GM12878 (cell line): ENCODE measurements around the gene PPIE. TPM values are rescaled to one million over a fixed set of nuclear protein-coding genes. Genes with fewer than 3 reads are reported as not detected.

ENCODE experiments used
- ATAC-seq: fragments of 200-7000 bp; cut with Tn5 transposase; 3 replicates; pipeline ENCODE4 v1.9.1; 2020; ENCODE audit warnings: mild to moderate bottlenecking, moderate library complexity
- BruUV-seq: library from RNA; stranded (reverse); fragments of 400-500 nt; replicated peaks from 2 replicates; lab custom pipeline; 2021; lab: Mats Ljungman, UMichigan
- CTCF ChIA-PET: fragments of 300-600 bp; sonication (Branson Sonifier 250); formaldehyde crosslinking; extraction: SDS; loops from one replicate; lab custom pipeline; 2021; ENCODE audit warnings: inconsistent platforms; lab: Yijun Ruan, JAX
- POLR2A ChIA-PET: fragments of 350-600 bp; formaldehyde crosslinking; extraction: SDS; loops from one replicate; lab custom pipeline; 2021; ENCODE audit warnings: inconsistent platforms; lab: Charles Lee
- RAD21 ChIA-PET: fragments of 300-600 bp; sonication (Branson Sonifier 250); formaldehyde crosslinking; loops from one replicate; lab custom pipeline; 2023; ENCODE audit warnings: antibody characterized with exemption; ENCODE audit not compliant: unreplicated experiment; lab: Charles Lee
- SMC1A ChIA-PET: fragments of 300-600 bp; sonication (Branson Sonifier 250); formaldehyde crosslinking; loops from one replicate; lab custom pipeline; 2023; ENCODE audit not compliant: unreplicated experiment, uncharacterized antibody; lab: Charles Lee
- DNase-seq: peaks from one replicate; pipeline ENCODE4 v3.0.0-alpha.2; 2011; ENCODE audit warnings: low read depth, low spot score
- FAIRE-seq: peaks from 3 replicates; lab custom pipeline; 2011; peaks lifted over from hg19 to GRCh38; lab: Jason Lieb, UNC
- H2AFZ ChIP-seq: 2 replicates; pipeline ENCODE4 v1.6.0; 2011; ENCODE audit warnings: low read depth, low read length, control low read depth; ENCODE audit not compliant: control insufficient read depth
- H3K27ac ChIP-seq: 2 replicates; pipeline ENCODE4 v1.5.1; 2011; ENCODE audit warnings: control low read depth; ENCODE audit not compliant: control insufficient read depth, insufficient read depth
- H3K27me3 ChIP-seq, 2 experiments: replicated peaks in 1 of 2; 2 replicates each; pipeline versions ENCODE4 v1.6.0 to v1.6.1; 2011; ENCODE audit warnings: low read length in 1 of 2; ENCODE audit not compliant: control insufficient read depth in 2 of 2, insufficient read depth in 2 of 2
- H3K36me3 ChIP-seq, 2 experiments: 2 replicates each; pipeline ENCODE4 v1.5.1; 2011; ENCODE audit warnings: low read length in 1 of 2; ENCODE audit not compliant: control insufficient read depth in 2 of 2, insufficient read depth in 2 of 2
- H3K4me1 ChIP-seq: 2 replicates; pipeline ENCODE4 v1.6.1; 2011; ENCODE audit warnings: mild to moderate bottlenecking, low read length, moderate library complexity, mixed read lengths; ENCODE audit not compliant: control insufficient read depth, insufficient read depth
- H3K4me2 ChIP-seq: 2 replicates; pipeline ENCODE4 v1.6.0; 2011; ENCODE audit warnings: control low read depth; ENCODE audit not compliant: control insufficient read depth, insufficient read depth
- H3K4me3 ChIP-seq: fragments of 200-600 bp; sonication (generic); 2 replicates; pipeline ENCODE4 v1.5.1; 2016
- H3K79me2 ChIP-seq: 2 replicates; pipeline ENCODE4 v1.6.0; 2011; ENCODE audit warnings: low read length; ENCODE audit not compliant: control insufficient read depth, insufficient read depth
- H3K9ac ChIP-seq: 2 replicates; pipeline ENCODE4 v1.8.0; 2011; ENCODE audit warnings: low read length, control low read depth, mixed read lengths; ENCODE audit not compliant: control insufficient read depth, insufficient read depth
- H3K9me3 ChIP-seq: replicated peaks from 3 replicates; pipeline ENCODE4 v1.5.1; 2011; ENCODE audit warnings: mild to moderate bottlenecking, low read length; ENCODE audit not compliant: control insufficient read depth, insufficient read depth
- H4K20me1 ChIP-seq: 2 replicates; pipeline ENCODE4 v1.6.0; 2011; ENCODE audit not compliant: control insufficient read depth, insufficient read depth
- ATF7 ChIP-seq: fragments of 450-650 bp; IDR thresholded peaks from 2 replicates; pipeline ENCODE4 v1.6.1; 2016; ENCODE audit warnings: low read depth, mild to moderate bottlenecking
- DPF2 ChIP-seq: fragments of 450-650 bp; IDR thresholded peaks from 2 replicates; pipeline ENCODE4 v1.6.1; 2017; ENCODE audit warnings: mild to moderate bottlenecking
- EZH2 ChIP-seq: IDR thresholded peaks from 2 replicates; pipeline ENCODE4 v1.6.1; 2012; ENCODE audit warnings: low read depth, mild to moderate bottlenecking, control low read depth, inconsistent platforms, low read length, borderline replicate concordance; ENCODE audit not compliant: control insufficient read depth
- HDGF ChIP-seq: fragments of 450-650 bp; IDR thresholded peaks from 2 replicates; pipeline ENCODE4 v1.6.1; 2016; ENCODE audit warnings: antibody characterized with exemption
- NFXL1 ChIP-seq: fragments of 450-650 bp; IDR thresholded peaks from 2 replicates; pipeline ENCODE4 v1.6.1; 2017; ENCODE audit warnings: antibody characterized with exemption, mild to moderate bottlenecking, borderline replicate concordance
- NR2C2 ChIP-seq: IDR thresholded peaks from 2 replicates; pipeline ENCODE4 v1.6.1; 2011; ENCODE audit warnings: borderline replicate concordance, low read depth; ENCODE audit not compliant: control insufficient read depth, insufficient read length
- RAD51 ChIP-seq: fragments of 450-650 bp; IDR thresholded peaks from 2 replicates; pipeline ENCODE4 v1.6.1; 2016; ENCODE audit warnings: moderate library complexity, mild to moderate bottlenecking, inconsistent platforms
- RB1 ChIP-seq: fragments of 450-650 bp; formaldehyde crosslinking; IDR thresholded peaks from 2 replicates; pipeline ENCODE4 v1.6.1; 2017; ENCODE audit warnings: mild to moderate bottlenecking, borderline replicate concordance
- SREBF2 ChIP-seq: IDR thresholded peaks from 2 replicates; pipeline ENCODE4 v1.6.1; 2012; ENCODE audit warnings: mild to moderate bottlenecking, low read length
- STAT1 ChIP-seq: fragments of 450-650 bp; conservative IDR thresholded peaks from 2 replicates; pipeline ENCODE4 v1.6.1; 2014; ENCODE audit warnings: antibody characterized with exemption, mild to moderate bottlenecking
- WRNIP1 ChIP-seq: IDR thresholded peaks from 2 replicates; pipeline ENCODE4 v1.6.1; 2011; ENCODE audit warnings: low read depth, low read length, improper control_type of control experiment, borderline replicate concordance
- YY1 ChIP-seq: IDR thresholded peaks from 2 replicates; pipeline ENCODE4 v1.6.1; 2011; ENCODE audit warnings: low read depth, mild to moderate bottlenecking, low read length
- ZNF217 ChIP-seq: fragments of 450-650 bp; IDR thresholded peaks from 2 replicates; pipeline ENCODE4 v1.6.1; 2017; ENCODE audit warnings: antibody characterized with exemption, mild to moderate bottlenecking
- WGBS: methylation state at CpG from one replicate; pipeline ENCODE4 v1.1.6; 2016; ENCODE audit warnings: low lambda C conversion rate; ENCODE audit not compliant: insufficient replicate concordance, insufficient coverage; ENCODE audit errors: missing lambda C conversion rate; 5-methylcytosine and 5-hydroxymethylcytosine counted together
- in situ Hi-C: fragments of 300-500 bp; cut with MboI; formaldehyde crosslinking; loops from 9 replicates; pipeline ENCODE4 v1.14.3; 2018; ENCODE audit warnings: mixed read lengths
- intact Hi-C: fragments of 100-400 bp; cut with micrococcal nuclease; formaldehyde crosslinking; loops from one replicate; pipeline ENCODE4 v1.14.2; 2022; ENCODE audit not compliant: unreplicated experiment
- polyA plus RNA-seq, 11 experiments: library from polyadenylated mRNA; depleted of rRNA in 4 of 11; unstranded in 6 of 11; stranded (reverse) in 5 of 11; fragments of >200 nt; fragmentation: Nextera tagmentation in 4 of 11; fragmentation: Illumina TruSeq in 1 of 11; extraction: Ambion mirVana in 4 of 11; extraction: Trizol in 1 of 11; gene quantifications; 1 replicate in 1 of 11; 2 replicates in 10 of 11; pipeline versions ENCODE4 v1.2.1 to v1.2.3, GENCODE V29; 2011 to 2016; ENCODE audit warnings: inconsistent platforms in 2 of 11, missing spikeins in 2 of 11, low read depth in 1 of 11
- total RNA-seq, 4 experiments: library from RNA; depleted of rRNA in 3 of 4; stranded (reverse); fragments of >200 nt in 3 of 4; fragmentation: Illumina TruSeq in 1 of 4; extraction: Trizol in 1 of 4; gene quantifications; 2 replicates each; pipeline versions ENCODE4 v1.2.1 to v1.2.3, GENCODE V29; 2013 to 2021
- TF ChIP-seq, protein P1 (sequence below): fragments of 150-350 bp; IDR thresholded peaks from 2 replicates; pipeline ENCODE4 v1.6.1; 2016; ENCODE audit warnings: low read depth, low read length

PPIE gene
- total and polyA plus RNA-seq, 10 of the 15 experiments (the other 5 are each of a cell fraction or from before 2014, with no cell fraction given), result 36.6 to 163 (median 70.1) TPM

DNA sequence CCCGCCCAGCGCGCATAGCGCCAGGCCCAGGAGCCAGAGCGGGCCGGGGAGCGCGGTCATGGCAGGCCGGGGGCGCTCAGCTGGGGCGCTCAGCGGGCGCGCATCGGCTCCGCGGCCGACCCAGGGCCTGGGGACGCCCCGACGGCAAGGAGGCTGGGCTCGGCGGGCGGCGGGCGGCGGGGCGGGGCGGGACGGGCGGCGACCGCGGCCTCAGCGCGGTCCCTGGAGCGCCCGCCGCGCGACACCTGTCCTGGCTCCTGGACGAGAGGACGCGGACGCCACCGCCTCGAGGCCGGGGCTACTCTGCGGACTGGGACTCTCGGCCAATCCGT lies 49.7 kb downstream of the PPIE start:
- ChIA-PET SMC1A (no interaction called here), RAD21 (interaction anchor here (2.1 kb wide), 1 partner anchor 10 kb away, joined by 9 read pairs; no protein-coding TSS in a partner anchor), CTCF (interaction anchor here (1.1 kb wide), 1 partner anchor 114 kb away, joined by 3 read pairs; no protein-coding TSS in a partner anchor), POLR2A (no interaction called here)
- Histone ChIP-seq H3K36me3 (no peaks in the 10 kb centered on the region), H3K27ac (no peak overlapping the region), H3K9ac (no peak overlapping the region), H3K27me3 (0 out of 4 replicates have a peak, but pooled peaks cover 0 to 3% of the 10 kb centered on the region in 2 experiments), H3K9me3 (no peaks in the 10 kb centered on the region), H3K4me1 (peaks cover 11% of the 10 kb centered on the region), H3K4me3 (peak overlapping the region; percentile 68; the same call in 1 of the 2 replicates), H4K20me1 (no peaks in the 10 kb centered on the region), H3K79me2 (no peaks in the 10 kb centered on the region), H3K4me2 (peak overlapping the region; percentile 97; the same call in 1 of the 2 replicates), H2AFZ (peak overlapping the region; percentile 81)
- ATAC-seq, result no peak
- in situ Hi-C loops, result no loop called here
- FAIRE-seq, result no peak
- WGBS, result 24% methylated on average over 32 of the region's 51 CpGs
- no TSS peak for BruUV-seq
- no peak for DNase-seq
- intact Hi-C loops, result no loop called here
- TF ChIP-seq YY1, result no peak
- no peak for TF ChIP-seq ATF7
- TF ChIP-seq NR2C2, result no peak
- TF ChIP-seq DPF2, result no peak
- no peak for TF ChIP-seq ZNF217
- no peak for TF ChIP-seq STAT1
- TF ChIP-seq EZH2, result no peak
- TF ChIP-seq RAD51, result no peak
- TF ChIP-seq NFXL1, result no peak
- no peak for TF ChIP-seq WRNIP1
- no peak for TF ChIP-seq SREBF2
- TF ChIP-seq, protein P1, sequence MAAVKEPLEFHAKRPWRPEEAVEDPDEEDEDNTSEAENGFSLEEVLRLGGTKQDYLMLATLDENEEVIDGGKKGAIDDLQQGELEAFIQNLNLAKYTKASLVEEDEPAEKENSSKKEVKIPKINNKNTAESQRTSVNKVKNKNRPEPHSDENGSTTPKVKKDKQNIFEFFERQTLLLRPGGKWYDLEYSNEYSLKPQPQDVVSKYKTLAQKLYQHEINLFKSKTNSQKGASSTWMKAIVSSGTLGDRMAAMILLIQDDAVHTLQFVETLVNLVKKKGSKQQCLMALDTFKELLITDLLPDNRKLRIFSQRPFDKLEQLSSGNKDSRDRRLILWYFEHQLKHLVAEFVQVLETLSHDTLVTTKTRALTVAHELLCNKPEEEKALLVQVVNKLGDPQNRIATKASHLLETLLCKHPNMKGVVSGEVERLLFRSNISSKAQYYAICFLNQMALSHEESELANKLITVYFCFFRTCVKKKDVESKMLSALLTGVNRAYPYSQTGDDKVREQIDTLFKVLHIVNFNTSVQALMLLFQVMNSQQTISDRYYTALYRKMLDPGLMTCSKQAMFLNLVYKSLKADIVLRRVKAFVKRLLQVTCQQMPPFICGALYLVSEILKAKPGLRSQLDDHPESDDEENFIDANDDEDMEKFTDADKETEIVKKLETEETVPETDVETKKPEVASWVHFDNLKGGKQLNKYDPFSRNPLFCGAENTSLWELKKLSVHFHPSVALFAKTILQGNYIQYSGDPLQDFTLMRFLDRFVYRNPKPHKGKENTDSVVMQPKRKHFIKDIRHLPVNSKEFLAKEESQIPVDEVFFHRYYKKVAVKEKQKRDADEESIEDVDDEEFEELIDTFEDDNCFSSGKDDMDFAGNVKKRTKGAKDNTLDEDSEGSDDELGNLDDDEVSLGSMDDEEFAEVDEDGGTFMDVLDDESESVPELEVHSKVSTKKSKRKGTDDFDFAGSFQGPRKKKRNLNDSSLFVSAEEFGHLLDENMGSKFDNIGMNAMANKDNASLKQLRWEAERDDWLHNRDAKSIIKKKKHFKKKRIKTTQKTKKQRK, result no peak
- no peak for TF ChIP-seq RB1
- TF ChIP-seq HDGF, result no peak
